Osteocyte (in vitro differentiated cells): ENCODE measurements around the gene RPS6KA2. TPM values are rescaled to one million over a fixed set of nuclear protein-coding genes. Genes with fewer than 3 reads are reported as not detected.

Experiments used
- DNase-seq: peaks from one replicate; pipeline ENCODE4 v3.0.0; 2021; ENCODE audit warnings: mixed read lengths; ENCODE audit not compliant: unreplicated experiment; ENCODE audit errors: extremely low spot score
- H3K27ac Mint-ChIP-seq: one replicate; pipeline ENCODE4 v1.8.0; 2021; ENCODE audit warnings: mild to moderate bottlenecking, mixed read lengths; ENCODE audit not compliant: unreplicated experiment
- H3K27me3 Mint-ChIP-seq: one replicate; pipeline ENCODE4 v1.8.0; 2021; ENCODE audit warnings: mixed read lengths; ENCODE audit not compliant: unreplicated experiment
- H3K36me3 Mint-ChIP-seq: one replicate; pipeline ENCODE4 v1.8.0; 2021; ENCODE audit warnings: mixed read lengths; ENCODE audit not compliant: unreplicated experiment
- H3K4me1 Mint-ChIP-seq: one replicate; pipeline ENCODE4 v1.8.0; 2021; ENCODE audit warnings: mixed read lengths; ENCODE audit not compliant: unreplicated experiment
- H3K4me3 Mint-ChIP-seq: one replicate; pipeline ENCODE4 v1.8.0; 2021; ENCODE audit warnings: mild to moderate bottlenecking, moderate library complexity, mixed read lengths; ENCODE audit not compliant: unreplicated experiment
- H3K9me3 Mint-ChIP-seq: one replicate; pipeline ENCODE4 v1.8.0; 2021; ENCODE audit warnings: mixed read lengths; ENCODE audit not compliant: unreplicated experiment
- CTCF ChIP-seq: fragments of 200-600 bp; sonication (generic); IDR thresholded peaks from 2 replicates; pipeline ENCODE4 v1.5.0; 2021; ENCODE audit warnings: antibody characterized with exemption, mild to moderate bottlenecking, moderate library complexity
- total RNA-seq: library from RNA; stranded (reverse); gene quantifications from 2 replicates; pipeline ENCODE4 v1.2.1, GENCODE V29; 2021

RPS6KA2 gene
- total RNA-seq, 1 donor from 2014 or later: 89.9 TPM

- Mint-ChIP-seq H3K36me3 (peaks cover 31% of the 10 kb centered on the region), H3K27ac (no peak overlapping the region), H3K4me3 (no peak overlapping the region), H3K9me3 (no peaks in the 10 kb centered on the region), H3K4me1 (no peaks in the 10 kb centered on the region), H3K27me3 (no peaks in the 10 kb centered on the region)
- no peak for DNase-seq
- no peak for TF ChIP-seq CTCF
Measured at GRCh38 chr6:166502453-166502852, 124.6 kb downstream of the RPS6KA2 start.

GRCh38 chr6:166501246-166501645 lies 125.8 kb downstream of the RPS6KA2 start:
- no peaks in the 10 kb centered on the region for H3K27me3 Mint-ChIP-seq
- no peaks in the 10 kb centered on the region for H3K4me1 Mint-ChIP-seq
- peaks cover 34% of the 10 kb centered on the region for H3K36me3 Mint-ChIP-seq
- H3K27ac Mint-ChIP-seq: no peak overlapping the region
- no peak for DNase-seq
- H3K9me3 Mint-ChIP-seq: no peaks in the 10 kb centered on the region
- H3K4me3 Mint-ChIP-seq: no peak overlapping the region
- no peak for TF ChIP-seq CTCF

- Mint-ChIP-seq H3K27ac (no peak overlapping the region), H3K27me3 (no peaks in the 10 kb centered on the region), H3K4me1 (no peaks in the 10 kb centered on the region), H3K9me3 (no peaks in the 10 kb centered on the region), H3K4me3 (no peak overlapping the region), H3K36me3 (peaks cover 37% of the 10 kb centered on the region)
- no peak for TF ChIP-seq CTCF
- no peak for DNase-seq
Measured at GRCh38 chr6:166500246-166500645, 126.8 kb downstream of the RPS6KA2 start.

GRCh38 chr6:166499350-166500163 lies 127.5 kb downstream of the RPS6KA2 start:
- no peaks in the 10 kb centered on the region for H3K27me3 Mint-ChIP-seq
- TF ChIP-seq CTCF: no peak
- H3K4me3 Mint-ChIP-seq: no peak overlapping the region
- H3K4me1 Mint-ChIP-seq: no peaks in the 10 kb centered on the region
- peaks cover 39% of the 10 kb centered on the region for H3K36me3 Mint-ChIP-seq
- no peak for DNase-seq
- H3K27ac Mint-ChIP-seq: no peak overlapping the region
- no peaks in the 10 kb centered on the region for H3K9me3 Mint-ChIP-seq

- Mint-ChIP-seq H3K9me3 (no peaks in the 10 kb centered on the region), H3K27ac (no peak overlapping the region), H3K4me1 (no peaks in the 10 kb centered on the region), H3K27me3 (no peaks in the 10 kb centered on the region), H3K36me3 (peaks cover 33% of the 10 kb centered on the region), H3K4me3 (no peak overlapping the region)
- no peak for TF ChIP-seq CTCF
- DNase-seq: no peak
Measured at GRCh38 chr6:166498661-166499349, 128.2 kb downstream of the RPS6KA2 start.
